Natural killer cell (primary cell): ENCODE data around the gene PTAR1. TPM values are rescaled to one million over a fixed set of nuclear protein-coding genes. Genes with fewer than 3 reads are reported as not detected.

Experiments used
- ATAC-seq, 3 donors: fragments of 150-1000 bp in 2 of 3; fragments of 200-7000 bp in 1 of 3; cut with Tn5 transposase; 1 replicate in 1 of 3; 2 replicates in 2 of 3; pipeline ENCODE4 v1.10.0; 2021; ENCODE audit warnings: mild to moderate bottlenecking in 2 of 3, moderate library complexity in 2 of 3
- DNase-seq, 2 donors: peaks; one replicate each; pipeline versions ENCODE4 v3.0.0 to v3.0.0-alpha.2; 2013 to 2021; ENCODE audit warnings: mixed read lengths in 1 of 2
- H3K27ac ChIP-seq: one replicate; pipeline ENCODE4 v1.5.1; 2013; ENCODE audit warnings: mild to moderate bottlenecking, low read length
- H3K27me3 ChIP-seq: one replicate; pipeline ENCODE4 v1.6.1; 2013; ENCODE audit warnings: low read length; ENCODE audit not compliant: control insufficient read depth, insufficient read depth
- H3K36me3 ChIP-seq: one replicate; pipeline ENCODE4 v1.6.1; 2013; ENCODE audit warnings: low read length; ENCODE audit not compliant: control insufficient read depth, insufficient read depth
- H3K4me1 ChIP-seq: one replicate; pipeline ENCODE4 v1.6.1; 2013; ENCODE audit warnings: low read length; ENCODE audit not compliant: control insufficient read depth, insufficient read depth
- H3K4me3 ChIP-seq: one replicate; pipeline ENCODE4 v1.5.1; 2013; ENCODE audit warnings: low read length
- H3K9me3 ChIP-seq: one replicate; pipeline ENCODE4 v1.6.1; 2013; ENCODE audit warnings: low read length; ENCODE audit not compliant: control insufficient read depth, insufficient read depth
- H3K27ac Mint-ChIP-seq, 2 donors: one replicate each; pipeline ENCODE4 v1.8.0; 2022; ENCODE audit warnings: mild to moderate bottlenecking in 2 of 2, mixed read lengths in 2 of 2, moderate library complexity in 1 of 2
- H3K27me3 Mint-ChIP-seq, 2 donors: one replicate each; pipeline ENCODE4 v1.8.0; 2022; ENCODE audit warnings: low read depth in 2 of 2, mixed read lengths in 2 of 2
- H3K36me3 Mint-ChIP-seq: one replicate; pipeline ENCODE4 v1.8.0; 2022; ENCODE audit warnings: mixed read lengths
- H3K4me1 Mint-ChIP-seq, 2 donors: one replicate each; pipeline ENCODE4 v1.8.0; 2022; ENCODE audit warnings: mixed read lengths in 2 of 2
- H3K4me3 Mint-ChIP-seq: one replicate; pipeline ENCODE4 v1.8.0; 2022; ENCODE audit warnings: mild to moderate bottlenecking, moderate library complexity, mixed read lengths
- H3K9me3 Mint-ChIP-seq, 2 donors: one replicate each; pipeline ENCODE4 v1.8.0; 2022; ENCODE audit warnings: mixed read lengths in 2 of 2
- CTCF ChIP-seq: fragments of 200-600 bp; IDR thresholded peaks from one replicate; pipeline ENCODE4 v1.8.0; 2022; ENCODE audit warnings: antibody characterized with exemption
- WGBS: methylation state at CpG from one replicate; pipeline ENCODE4 v1.1.7; 2013; ENCODE audit warnings: missing lambda C conversion rate; ENCODE audit not compliant: insufficient coverage; 5-methylcytosine and 5-hydroxymethylcytosine counted together
- intact Hi-C: fragments of 100-400 bp; cut with micrococcal nuclease; formaldehyde crosslinking; loops from one replicate; pipeline ENCODE4 v1.14.2; 2022
- total RNA-seq, 4 donors: library from RNA; stranded (reverse); fragments of 120-200 nt in 1 of 4; gene quantifications; one replicate each; pipeline versions ENCODE4 v1.2.3 to v1.2.4, GENCODE V29; 2013 to 2022

Gene PTAR1
- total RNA-seq, 3 donors from 2014 or later (not counting 1 experiment from before 2014, with no cell fraction given), result 76.4 to 87.9 (median 85.6) TPM

GRCh38 chr9:69757996-69758675, 1.7 kb downstream of the PTAR1 start:
- no peaks in the 10 kb centered on the region for H3K9me3 Mint-ChIP-seq
- no peaks in the 10 kb centered on the region for H3K27me3 Mint-ChIP-seq
- intact Hi-C loops, result loop anchor here (2.0 to 5.0 kb wide), 4 partner anchors 86 to 721 kb away; partner anchors contain the start of genes APBA1, FXN, KLF9 and SMC5
- peak overlapping the region; percentile 96 to 97 for H3K27ac Mint-ChIP-seq
- Histone ChIP-seq H3K9me3 (no peaks in the 10 kb centered on the region), H3K27me3 (no peaks in the 10 kb centered on the region), H3K4me3 (no peak overlapping the region), H3K36me3 (peaks cover 2% of the 10 kb centered on the region), H3K27ac (no peak overlapping the region), H3K4me1 (peaks cover 8% of the 10 kb centered on the region)
- TF ChIP-seq CTCF, result no peak
- ATAC-seq, result no peak
- no peaks in the 10 kb centered on the region for H3K36me3 Mint-ChIP-seq
- peaks cover 36 to 49% of the 10 kb centered on the region in 2 donors for H3K4me1 Mint-ChIP-seq
- WGBS, result 76% methylated on average over 4 of the region's 6 CpGs
- peak overlapping the region; percentile 99 for H3K4me3 Mint-ChIP-seq
- peak in 1 of 2 donors; percentile 6 for DNase-seq

GRCh38 chr9:69755205-69755604, 4.6 kb downstream of the PTAR1 start:
- Mint-ChIP-seq H3K9me3 (no peaks in the 10 kb centered on the region), H3K27me3 (no peaks in the 10 kb centered on the region), H3K27ac (no peak overlapping the region), H3K4me1 (peaks cover 41 to 54% of the 10 kb centered on the region in 2 donors), H3K4me3 (no peak overlapping the region), H3K36me3 (no peaks in the 10 kb centered on the region)
- no peak for TF ChIP-seq CTCF
- peaks cover 3% of the 10 kb centered on the region for H3K36me3 ChIP-seq
- 96% methylated on average over 2 of the region's 2 CpGs for WGBS
- ATAC-seq (no peak), DNase-seq (no peak)
- intact Hi-C loops, result loop anchor here (5.0 kb wide), 3 partner anchors 83 to 718 kb away; partner anchors contain the start of genes APBA1, FXN and KLF9
- no peak overlapping the region for H3K4me3 ChIP-seq
- peaks cover 6% of the 10 kb centered on the region for H3K4me1 ChIP-seq
- no peak overlapping the region for H3K27ac ChIP-seq
- H3K27me3 ChIP-seq, result no peaks in the 10 kb centered on the region
- H3K9me3 ChIP-seq, result no peaks in the 10 kb centered on the region

- no peak for DNase-seq
- no peak for TF ChIP-seq CTCF
- no peaks in the 10 kb centered on the region for H3K27me3 ChIP-seq
- no peak overlapping the region for H3K27ac Mint-ChIP-seq
- peaks cover 45 to 58% of the 10 kb centered on the region in 2 donors for H3K4me1 Mint-ChIP-seq
- no peak overlapping the region for H3K4me3 ChIP-seq
- intact Hi-C loops, result no loop called here
- H3K4me1 ChIP-seq, result peaks cover 3% of the 10 kb centered on the region
- 81% methylated on average over 3 of the region's 3 CpGs for WGBS
- ATAC-seq, result no peak
- H3K36me3 Mint-ChIP-seq, result no peaks in the 10 kb centered on the region
- H3K27ac ChIP-seq, result no peak overlapping the region
- H3K9me3 ChIP-seq, result no peaks in the 10 kb centered on the region
- H3K9me3 Mint-ChIP-seq, result no peaks in the 10 kb centered on the region
- H3K4me3 Mint-ChIP-seq, result no peak overlapping the region
- H3K36me3 ChIP-seq, result peaks cover 14% of the 10 kb centered on the region
- H3K27me3 Mint-ChIP-seq, result no peaks in the 10 kb centered on the region
Measured at GRCh38 chr9:69753830-69754229, 6.0 kb downstream of the PTAR1 start.
